Upper lobe of left lung (tissue), 6 donors: ENCODE data around the gene NDEL1. TPM values are rescaled to one million over a fixed set of nuclear protein-coding genes. Genes with fewer than 3 reads are reported as not detected.

Experiments used
- ATAC-seq, 2 donors: fragments of 200-7000 bp; cut with Tn5 transposase; one replicate each; pipeline ENCODE4 v1.9.1; 2022; ENCODE audit warnings: mild to moderate bottlenecking in 2 of 2, moderate library complexity in 2 of 2; ENCODE audit not compliant: low FRiP score in 2 of 2
- DNase-seq, 2 donors: peaks; one replicate each; pipeline ENCODE4 v3.0.0-alpha.2; 2019 to 2020
- H3K27ac ChIP-seq, 4 donors: fragments of 200-600 bp; sonication (generic); one replicate each; pipeline ENCODE4 v1.5.1; 2016 to 2019
- H3K27me3 ChIP-seq, 4 donors: fragments of 200-600 bp; sonication (generic); one replicate each; pipeline ENCODE4 v1.5.1; 2017 to 2019
- H3K36me3 ChIP-seq, 4 donors: fragments of 200-600 bp; sonication (generic); one replicate each; pipeline ENCODE4 v1.5.1; 2016 to 2019
- H3K4me1 ChIP-seq, 4 donors: fragments of 200-600 bp; sonication (generic); one replicate each; pipeline ENCODE4 v1.5.1; 2018 to 2019
- H3K4me3 ChIP-seq, 4 donors: fragments of 200-600 bp; sonication (generic); one replicate each; pipeline ENCODE4 v1.5.1; 2017 to 2019; ENCODE audit warnings: mild to moderate bottlenecking in 2 of 4, moderate library complexity in 1 of 4
- H3K9me3 ChIP-seq, 4 donors: fragments of 200-600 bp; sonication (generic); one replicate each; pipeline ENCODE4 v1.5.1; 2018 to 2019
- EP300 ChIP-seq, 4 donors: sonication (generic); formaldehyde crosslinking; IDR thresholded peaks; one replicate each; pipeline ENCODE4 v1.5.1; 2017; ENCODE audit warnings: antibody characterized with exemption in 4 of 4, control low read depth in 2 of 4
- POLR2A ChIP-seq, 4 donors: fragments of 450-650 bp; IDR thresholded peaks; one replicate each; pipeline ENCODE4 v1.5.1; 2016 to 2017; ENCODE audit warnings: antibody characterized with exemption in 4 of 4, mild to moderate bottlenecking in 2 of 4
- POLR2AphosphoS5 ChIP-seq, 2 donors: sonication (generic); formaldehyde crosslinking; IDR thresholded peaks; one replicate each; pipeline ENCODE4 v1.5.1; 2017; ENCODE audit warnings: antibody characterized with exemption in 2 of 2
- WGBS, 2 donors: methylation state at CpG; one replicate each; pipeline ENCODE4 v1.1.5; 2017 to 2018; 5-methylcytosine and 5-hydroxymethylcytosine counted together
- total RNA-seq, 6 donors: library from RNA; depleted of rRNA in 4 of 6; stranded (reverse); fragments of >200 nt in 4 of 6; gene quantifications; one replicate each; pipeline versions ENCODE4 v1.1.0 to v1.2.1, GENCODE V29; 2016 to 2021
- TF ChIP-seq, protein P1 (sequence below), 6 experiments: fragments of 450-650 bp in 4 of 6; fragments of 200-600 bp in 2 of 6; sonication (generic) in 2 of 6; IDR thresholded peaks; one replicate each; pipeline ENCODE4 v1.5.1; 2016 to 2019; ENCODE audit warnings: antibody characterized with exemption in 6 of 6
- donor health status: DM: no; HTN: no; CAD: no; lungs with moderate emphysema.
- donor health status: DM: no; HTN: yes; CAD: no; lungs with severe emphysema.

Gene NDEL1
- total RNA-seq, 6 donors from 2014 or later = 62.3 to 138 (median 85.4) TPM

DNA sequence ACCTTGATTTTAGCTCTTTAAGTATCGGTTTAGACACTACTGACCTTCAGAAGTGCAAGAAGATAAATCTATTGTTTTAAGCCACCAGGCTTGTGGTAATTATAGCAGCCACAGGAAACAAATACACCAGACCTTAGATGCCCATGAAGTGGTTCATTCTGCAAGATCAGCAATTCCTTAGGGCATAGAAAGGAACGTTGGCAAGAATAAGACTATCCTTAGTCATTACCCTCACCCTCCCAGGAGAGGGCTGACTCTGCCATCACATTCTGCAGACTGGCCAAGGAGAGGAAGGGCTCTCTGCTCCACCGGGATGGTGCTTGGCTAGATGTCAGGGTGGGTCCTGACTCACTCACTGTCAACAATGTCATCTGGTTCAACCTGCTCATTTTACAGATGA is 14.1 kb upstream of the NDEL1 start:
- H3K27ac ChIP-seq = peak overlapping the region; percentile 52 to 85 (median 66)
- ATAC-seq (no peak), DNase-seq (no peak)
- peaks cover 22 to 31% (median 27%) of the 10 kb centered on the region in 4 donors for H3K4me1 ChIP-seq
- H3K4me3 ChIP-seq = no peak overlapping the region
- WGBS, 2 donors = 33 to 44% methylated on average over 3 of the region's 3 CpGs
- no peaks in the 10 kb centered on the region for H3K27me3 ChIP-seq
- no peaks in the 10 kb centered on the region for H3K9me3 ChIP-seq
- no peak for TF ChIP-seq EP300 (IDR thresholded peaks at IDR 0.05)
- no peak for TF ChIP-seq POLR2A (IDR thresholded peaks at IDR 0.05)
- no peak for TF ChIP-seq POLR2AphosphoS5 (IDR thresholded peaks at IDR 0.05)
- TF ChIP-seq, protein P1, sequence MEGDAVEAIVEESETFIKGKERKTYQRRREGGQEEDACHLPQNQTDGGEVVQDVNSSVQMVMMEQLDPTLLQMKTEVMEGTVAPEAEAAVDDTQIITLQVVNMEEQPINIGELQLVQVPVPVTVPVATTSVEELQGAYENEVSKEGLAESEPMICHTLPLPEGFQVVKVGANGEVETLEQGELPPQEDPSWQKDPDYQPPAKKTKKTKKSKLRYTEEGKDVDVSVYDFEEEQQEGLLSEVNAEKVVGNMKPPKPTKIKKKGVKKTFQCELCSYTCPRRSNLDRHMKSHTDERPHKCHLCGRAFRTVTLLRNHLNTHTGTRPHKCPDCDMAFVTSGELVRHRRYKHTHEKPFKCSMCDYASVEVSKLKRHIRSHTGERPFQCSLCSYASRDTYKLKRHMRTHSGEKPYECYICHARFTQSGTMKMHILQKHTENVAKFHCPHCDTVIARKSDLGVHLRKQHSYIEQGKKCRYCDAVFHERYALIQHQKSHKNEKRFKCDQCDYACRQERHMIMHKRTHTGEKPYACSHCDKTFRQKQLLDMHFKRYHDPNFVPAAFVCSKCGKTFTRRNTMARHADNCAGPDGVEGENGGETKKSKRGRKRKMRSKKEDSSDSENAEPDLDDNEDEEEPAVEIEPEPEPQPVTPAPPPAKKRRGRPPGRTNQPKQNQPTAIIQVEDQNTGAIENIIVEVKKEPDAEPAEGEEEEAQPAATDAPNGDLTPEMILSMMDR (IDR thresholded peaks at IDR 0.05) = peak in 1 of 6 experiments; percentile 10
- H3K36me3 ChIP-seq = no peaks in the 10 kb centered on the region

DNA sequence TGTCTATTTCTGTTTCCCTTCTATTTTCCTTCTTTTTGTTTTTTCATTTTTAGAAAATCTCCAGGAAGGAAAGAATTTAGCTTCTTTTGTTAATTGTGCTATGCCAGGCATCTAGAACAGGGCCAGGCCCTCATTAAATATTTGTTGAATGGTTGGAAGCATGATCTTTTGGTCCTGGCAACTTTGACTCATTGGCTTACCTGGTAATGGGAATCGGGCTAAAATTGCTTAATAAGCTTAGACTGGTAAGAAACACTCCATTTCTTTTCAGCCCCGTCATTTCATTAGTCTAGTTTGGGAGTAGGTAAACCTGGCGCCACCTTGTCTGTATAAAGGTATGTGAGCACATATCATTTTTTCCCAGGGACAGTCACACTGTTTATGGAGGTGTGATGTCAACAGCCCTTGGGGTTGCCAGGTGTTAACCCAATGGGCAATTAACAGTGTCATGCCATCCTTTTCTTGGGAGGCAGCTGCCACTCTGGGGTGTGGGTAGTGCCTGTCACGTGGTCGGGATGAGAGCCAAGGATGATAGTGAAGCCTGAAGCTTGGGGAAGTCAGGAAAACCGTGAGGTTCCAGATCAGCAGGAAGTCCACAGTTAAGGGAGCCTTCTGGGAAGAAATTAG is 9.5 kb upstream of the NDEL1 start:
- WGBS, 2 donors = 62 to 73% methylated on average over 6 of the region's 6 CpGs
- ATAC-seq = no peak
- TF ChIP-seq POLR2AphosphoS5 (IDR thresholded peaks at IDR 0.05) (no peak), EP300 (IDR thresholded peaks at IDR 0.05) (no peak), POLR2A (IDR thresholded peaks at IDR 0.05) (no peak)
- TF ChIP-seq, protein P1 (IDR thresholded peaks at IDR 0.05) = no peak
- DNase-seq = no peak
- Histone ChIP-seq H3K4me3 (no peak overlapping the region), H3K27ac (peak overlapping the region in 1 of 4 donors; percentile 28), H3K4me1 (peaks cover 3 to 9% (median 6%) of the 10 kb centered on the region in 4 donors), H3K27me3 (no peaks in the 10 kb centered on the region), H3K9me3 (no peaks in the 10 kb centered on the region), H3K36me3 (no peaks in the 10 kb centered on the region)

GRCh38 chr17:8426802-8427201 is 8.9 kb upstream of the NDEL1 start:
- DNase-seq (no peak), ATAC-seq (no peak)
- H3K9me3 ChIP-seq = no peaks in the 10 kb centered on the region
- peak overlapping the region in 1 of 4 donors; percentile 28 for H3K27ac ChIP-seq
- H3K4me3 ChIP-seq = no peak overlapping the region
- peaks cover 0 to 9% (median under 1%) of the 10 kb centered on the region in 4 donors for H3K4me1 ChIP-seq
- H3K27me3 ChIP-seq = no peaks in the 10 kb centered on the region
- H3K36me3 ChIP-seq = no peaks in the 10 kb centered on the region
- 97 to 98% methylated on average over 3 of the region's 3 CpGs for WGBS, 2 donors
- TF ChIP-seq EP300 (IDR thresholded peaks at IDR 0.05) = no peak
- TF ChIP-seq, protein P1 (IDR thresholded peaks at IDR 0.05) = no peak

- TF ChIP-seq, protein P1 (IDR thresholded peaks at IDR 0.05) = no peak
- peak; percentile 13 to 53 for TF ChIP-seq POLR2AphosphoS5 (IDR thresholded peaks at IDR 0.05)
- no peak for TF ChIP-seq EP300 (IDR thresholded peaks at IDR 0.05)
- TF ChIP-seq POLR2A (IDR thresholded peaks at IDR 0.05) = no peak
- Histone ChIP-seq H3K36me3 (no peaks in the 10 kb centered on the region), H3K27me3 (no peaks in the 10 kb centered on the region), H3K4me1 (peaks cover 4 to 13% (median 5%) of the 10 kb centered on the region in 4 donors), H3K9me3 (no peaks in the 10 kb centered on the region), H3K27ac (peak overlapping the region; percentile 52 to 84 (median 67)), H3K4me3 (no peak overlapping the region)
- 35 to 60% methylated on average over 4 to 7 of the region's 7 CpGs for WGBS, 2 donors
- DNase-seq = no peak
- ATAC-seq = peak in 1 of 2 donors; percentile 70
Observed at GRCh38 chr17:8430966-8431365, 4.7 kb upstream of the NDEL1 start.
